ENCODE measurements around the gene KRTAP6-1.

Gene KRTAP6-1

DNA sequence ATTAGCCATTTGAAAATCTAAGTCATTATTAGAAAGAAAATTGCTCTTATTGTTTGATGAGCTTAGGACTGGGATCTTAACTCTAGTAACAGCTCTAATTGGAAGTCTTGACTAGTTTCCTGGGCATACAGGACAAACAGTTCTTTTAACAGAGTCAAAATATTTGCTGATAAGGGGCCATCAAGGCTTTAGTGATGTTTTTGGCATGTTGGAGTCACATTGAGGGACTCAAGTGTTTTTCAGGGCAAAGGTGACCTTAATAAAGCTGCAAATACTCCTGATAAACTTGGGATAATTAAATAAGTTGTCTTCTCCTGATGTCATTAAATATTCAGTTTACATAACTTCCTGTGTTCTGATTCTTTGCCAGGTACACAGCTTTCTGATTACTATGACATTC lies 46.1 kb downstream of the KRTAP6-1 start:
- no peak for DNase-seq

DNA sequence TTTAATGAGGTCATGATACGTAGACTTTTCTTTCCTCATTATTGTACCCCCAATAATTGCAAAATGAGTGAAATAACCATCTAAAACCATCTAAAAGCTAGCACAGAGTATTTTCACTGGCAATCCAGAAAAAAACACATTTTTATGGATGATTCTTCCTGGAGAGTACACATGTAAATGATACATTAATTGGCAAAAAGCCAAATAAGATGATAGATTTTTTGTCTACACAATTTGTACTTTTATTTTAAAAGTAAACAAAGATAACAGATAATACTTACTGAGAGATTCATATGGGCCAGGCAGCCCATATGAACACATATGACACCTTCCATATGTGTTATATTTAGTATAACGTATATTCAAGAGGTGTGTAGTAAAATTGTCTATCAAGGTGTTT lies 50.1 kb downstream of the KRTAP6-1 start:
- no peak for DNase-seq

All from T1000 (cell line).